Measurements from ENCODE around the gene VSIG8. TPM values are rescaled to one million over a fixed set of nuclear protein-coding genes. Genes with fewer than 3 reads are reported as not detected.
A peak's percentile ranks its signal among the peaks of the same experiment; 100 is the strongest.

VSIG8 gene
- total RNA-seq, 1 experiment from 2014 or later = not detected

GRCh38 chr1:159895836-159896545 is 33.5 kb upstream of the VSIG8 start:
- Mint-ChIP-seq H3K36me3 (ENCODE audit: insufficient read depth, unreplicated experiment) (peaks cover 18% of the 10 kb centered on the region), H3K27ac (ENCODE audit: unreplicated experiment) (no peak overlapping the region), H3K4me1 (ENCODE audit: low read depth, unreplicated experiment) (peaks cover 36% of the 10 kb centered on the region), H3K27me3 (ENCODE audit: insufficient read depth, unreplicated experiment) (no peaks in the 10 kb centered on the region), H3K9me3 (ENCODE audit: unreplicated experiment) (no peaks in the 10 kb centered on the region), H3K4me3 (ENCODE audit: unreplicated experiment) (no peak overlapping the region)
- Histone ChIP-seq H3K36me3 (ENCODE audit: control insufficient read depth, insufficient read depth, low read length) (no peaks in the 10 kb centered on the region), H3K9me3 (no peaks in the 10 kb centered on the region), H3K4me1 (peaks cover 40% of the 10 kb centered on the region), H3K4me3 (ENCODE audit: low read depth, low read length) (no peak overlapping the region), H3K27me3 (replicated peaks; ENCODE audit: control insufficient read depth, insufficient read depth, low read length) (no peaks in the 10 kb centered on the region)
- no TSS peak for BruUV-seq (replicated peaks)
- ChIA-PET POLR2A (no interaction called here), CTCF (interaction anchor here (1.2 to 1.5 kb wide), 2 partner anchors 97 to 112 kb away, joined by 4 read pairs; no protein-coding TSS in a partner anchor)
- no peak for TF ChIP-seq CTCF (IDR thresholded peaks at IDR 0.05; ENCODE audit: insufficient read depth in 1 of 2, low read depth in 1 of 2, low read length in 1 of 2, severe bottlenecking in 1 of 2, unreplicated experiment in 1 of 2)
- intact Hi-C loops (cut with micrococcal nuclease; ENCODE audit: unreplicated experiment) = no loop called here
- no peak for DNase-seq

DNA sequence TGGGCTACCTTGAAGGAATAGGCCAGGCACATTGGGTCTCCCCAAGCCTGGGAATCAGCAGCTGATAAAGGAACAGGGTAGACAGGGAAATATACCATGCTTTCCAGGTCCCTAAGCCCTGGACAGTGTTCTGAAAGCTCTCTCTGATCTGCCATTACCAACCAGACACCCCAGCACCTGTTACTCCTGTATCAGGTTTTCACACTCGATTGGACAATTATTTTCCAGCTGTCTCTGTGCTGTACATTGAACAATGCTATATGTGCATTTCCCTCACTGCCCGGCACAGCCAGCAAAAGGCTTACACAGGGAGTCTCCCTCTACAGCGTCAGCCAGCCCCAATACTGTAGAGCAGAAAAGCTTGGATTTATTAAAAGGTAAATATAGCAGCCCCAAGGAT is 32.8 kb upstream of the VSIG8 start:
- H3K36me3 Mint-ChIP-seq (ENCODE audit: insufficient read depth, unreplicated experiment) = peaks cover 11% of the 10 kb centered on the region
- no peaks in the 10 kb centered on the region for H3K9me3 Mint-ChIP-seq (ENCODE audit: unreplicated experiment)
- Histone ChIP-seq H3K4me3 (ENCODE audit: low read depth, low read length) (no peak overlapping the region), H3K9me3 (no peaks in the 10 kb centered on the region), H3K27me3 (replicated peaks; ENCODE audit: control insufficient read depth, insufficient read depth, low read length) (no peaks in the 10 kb centered on the region), H3K36me3 (ENCODE audit: control insufficient read depth, insufficient read depth, low read length) (no peaks in the 10 kb centered on the region), H3K4me1 (peaks cover 33% of the 10 kb centered on the region)
- no peak for DNase-seq
- H3K27ac Mint-ChIP-seq (ENCODE audit: unreplicated experiment) = no peak overlapping the region
- no peak for TF ChIP-seq CTCF (IDR thresholded peaks at IDR 0.05; ENCODE audit: insufficient read depth in 1 of 2, low read depth in 1 of 2, low read length in 1 of 2, severe bottlenecking in 1 of 2, unreplicated experiment in 1 of 2)
- ChIA-PET CTCF (interaction anchor here (1.2 kb wide), 1 partner anchor 96 kb away, joined by 4 read pairs; no protein-coding TSS in a partner anchor), POLR2A (no interaction called here)
- no peak overlapping the region for H3K4me3 Mint-ChIP-seq (ENCODE audit: unreplicated experiment)
- no TSS peak for BruUV-seq (replicated peaks)
- H3K27me3 Mint-ChIP-seq (ENCODE audit: insufficient read depth, unreplicated experiment) = no peaks in the 10 kb centered on the region
- peaks cover 29% of the 10 kb centered on the region for H3K4me1 Mint-ChIP-seq (ENCODE audit: low read depth, unreplicated experiment)
- intact Hi-C loops (cut with micrococcal nuclease; ENCODE audit: unreplicated experiment) = no loop called here

DNA sequence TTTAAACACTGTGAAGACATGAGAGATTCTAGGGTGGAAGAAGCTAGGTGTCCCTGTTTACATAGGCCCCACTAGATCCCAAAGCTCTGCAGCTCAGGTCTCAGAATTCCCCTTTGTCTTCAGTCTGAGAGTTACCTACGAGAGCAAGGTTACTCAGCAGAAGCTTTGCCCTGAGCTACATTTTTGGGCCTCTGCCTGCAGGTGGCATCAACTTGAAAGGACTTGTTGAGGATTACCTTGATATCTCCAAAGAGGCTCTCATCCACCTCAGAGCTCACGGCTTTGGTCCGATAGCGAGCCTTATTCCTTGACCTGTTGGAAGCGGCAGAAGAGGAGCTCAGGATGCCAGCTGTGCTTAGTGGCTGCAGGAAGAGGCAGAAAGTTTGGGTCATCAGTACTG is 30.5 kb upstream of the VSIG8 start:
- no peak overlapping the region for H3K27ac Mint-ChIP-seq (ENCODE audit: unreplicated experiment)
- Histone ChIP-seq H3K36me3 (ENCODE audit: control insufficient read depth, insufficient read depth, low read length) (no peaks in the 10 kb centered on the region), H3K4me3 (ENCODE audit: low read depth, low read length) (no peak overlapping the region), H3K27me3 (replicated peaks; ENCODE audit: control insufficient read depth, insufficient read depth, low read length) (no peaks in the 10 kb centered on the region), H3K9me3 (no peaks in the 10 kb centered on the region), H3K4me1 (peaks cover 18% of the 10 kb centered on the region)
- no peak overlapping the region for H3K4me3 Mint-ChIP-seq (ENCODE audit: unreplicated experiment)
- no TSS peak for BruUV-seq (replicated peaks)
- intact Hi-C loops (cut with micrococcal nuclease; ENCODE audit: unreplicated experiment) = loop anchor here (1.0 kb wide), 1 partner anchor 114 kb away; no protein-coding TSS in a partner anchor
- peak; percentile 37 to 53 for DNase-seq
- no peaks in the 10 kb centered on the region for H3K9me3 Mint-ChIP-seq (ENCODE audit: unreplicated experiment)
- ChIA-PET POLR2A (interaction anchor here (1.0 kb wide), 1 partner anchor 115 kb away, joined by 4 read pairs; no protein-coding TSS in a partner anchor), CTCF (interaction anchor here (0.6 to 6.5 kb wide), 17 partner anchors 8 to 138 kb away, joined by 3 to 75 read pairs (median 3); partner anchors contain the start of genes DUSP23, IGSF9 and TAGLN2)
- H3K36me3 Mint-ChIP-seq (ENCODE audit: insufficient read depth, unreplicated experiment) = no peaks in the 10 kb centered on the region
- H3K27me3 Mint-ChIP-seq (ENCODE audit: insufficient read depth, unreplicated experiment) = no peaks in the 10 kb centered on the region
- TF ChIP-seq CTCF (IDR thresholded peaks at IDR 0.05; ENCODE audit: insufficient read depth in 1 of 2, low read depth in 1 of 2, low read length in 1 of 2, severe bottlenecking in 1 of 2, unreplicated experiment in 1 of 2) = peak in 1 of 2 experiments; percentile 41
- H3K4me1 Mint-ChIP-seq (ENCODE audit: low read depth, unreplicated experiment) = peaks cover 14% of the 10 kb centered on the region

Data from Caco-2 (cell line).